ENCODE data around the gene CCL18. TPM values are rescaled to one million over a fixed set of nuclear protein-coding genes. Genes with fewer than 3 reads are reported as not detected.

CCL18 gene
- total and polyA plus RNA-seq, 2 donors (not counting 3 experiments of a cell fraction or from before 2014, with no cell fraction given), result not detected

DNA sequence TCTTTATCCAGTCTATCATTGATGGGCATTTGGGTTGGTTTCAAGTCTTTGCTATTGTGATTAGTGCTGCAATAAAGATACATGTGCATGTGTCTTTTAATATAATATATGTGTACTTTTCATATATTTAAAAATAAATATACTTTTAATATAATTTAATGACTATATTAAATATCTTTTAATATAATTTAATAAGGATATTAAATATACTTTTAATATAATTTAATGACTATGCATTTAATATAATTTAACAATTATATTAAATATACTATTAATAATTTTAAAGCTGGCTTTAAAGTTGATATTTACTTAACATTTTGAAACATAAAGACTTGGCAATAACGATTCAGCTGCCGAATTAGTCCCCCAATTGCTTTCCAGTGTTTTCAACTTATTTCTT, 47.5 kb upstream of the CCL18 start:
- H3K36me3 ChIP-seq (ENCODE audit: control insufficient read depth in 2 of 2, extremely low read depth in 1 of 2, insufficient read depth in 2 of 2, low read length in 2 of 2), result no peaks in the 10 kb centered on the region
- H3K4me2 ChIP-seq (ENCODE audit: insufficient read depth, low read length), result no peak overlapping the region
- DNase-seq (ENCODE audit: low read depth, low spot score) (no peak), FAIRE-seq (no peak)
- TF ChIP-seq EZH2 (IDR thresholded peaks at IDR 0.05; ENCODE audit: borderline replicate concordance, low read depth, low read length, severe bottlenecking) (no peak), POLR2AphosphoS5 (IDR thresholded peaks at IDR 0.05; ENCODE audit: insufficient read depth, low read depth, low read length) (no peak)
- no peaks in the 10 kb centered on the region for H3K9me3 ChIP-seq (replicated peaks; ENCODE audit: control insufficient read depth, insufficient read depth, low read length)
- POLR2A ChIA-PET, result no interaction called here
- H3K27me3 ChIP-seq (ENCODE audit: control insufficient read depth in 2 of 2, insufficient read depth in 2 of 2, low read length in 2 of 2), result no peaks in the 10 kb centered on the region
- BruUV-seq (replicated peaks), result no TSS peak
- H3K4me3 ChIP-seq (replicated peaks in 1 of 3; ENCODE audit: insufficient read depth in 1 of 3, low read depth in 1 of 3, low read length in 3 of 3), result no peak overlapping the region
- no peak overlapping the region for H3K27ac ChIP-seq (ENCODE audit: insufficient read depth, low read depth, low read length)
- intact Hi-C loops (cut with micrococcal nuclease), result no loop called here
- H3K79me2 ChIP-seq (ENCODE audit: control insufficient read depth, insufficient read depth, low read length), result no peaks in the 10 kb centered on the region
- H3K4me1 ChIP-seq (ENCODE audit: control insufficient read depth, extremely low read depth, insufficient read depth, low read length), result peaks cover 9% of the 10 kb centered on the region
- CTCF ChIA-PET, result interaction anchor here (0.8 to 1.6 kb wide), 2 partner anchors 40 to 47 kb away, joined by 3 to 4 read pairs; no protein-coding TSS in a partner anchor
- no peaks in the 10 kb centered on the region for H4K20me1 ChIP-seq (replicated peaks; ENCODE audit: control insufficient read depth, extremely low read depth, insufficient read depth, low read length)
- no peak overlapping the region for H2AFZ ChIP-seq (ENCODE audit: low read depth, low read length)
- dilution Hi-C loops (cut with MboI; ENCODE audit: extremely low pct_ligation_motif_present, low sequenced_read_pairs), result no loop called here
- no peak overlapping the region for H3K9ac ChIP-seq (replicated peaks; ENCODE audit: extremely low read depth, insufficient read depth, low read length)
- H3K9me1 ChIP-seq (replicated peaks; ENCODE audit: control insufficient read depth, extremely low read depth, insufficient read depth, low read length), result no peaks in the 10 kb centered on the region

DNA sequence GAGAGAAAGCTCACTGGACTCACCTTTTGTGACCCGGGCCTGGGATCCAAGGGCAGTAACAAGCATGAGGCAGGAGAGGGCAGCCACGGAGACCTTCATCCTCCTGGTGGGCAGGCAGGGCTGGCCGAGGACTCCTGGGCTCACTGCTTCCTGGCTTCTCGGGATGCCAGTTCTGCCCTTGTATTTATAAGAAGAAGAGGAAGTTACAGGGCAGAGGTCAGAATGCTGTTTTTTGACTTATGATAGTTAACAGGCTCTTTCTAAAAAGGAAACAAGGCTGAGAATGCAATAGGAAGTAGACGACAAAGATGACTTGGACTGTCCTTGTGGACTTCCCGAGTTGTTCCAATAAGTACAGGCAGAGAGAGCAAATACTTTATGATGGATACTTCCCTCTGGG, 46.3 kb upstream of the CCL18 start, which contains the start of gene CCL23:
TSS of gene CCL23 (minus strand) at position 174 of the 400 bp plus-strand sequence. CDS start at position 99, 75 bp downstream.
- ChIA-PET CTCF (interaction anchor here (0.9 to 1.6 kb wide), 5 partner anchors 9 to 55 kb away, joined by 3 to 5 read pairs (median 4); no protein-coding TSS in a partner anchor), POLR2A (no interaction called here)
- intact Hi-C loops (cut with micrococcal nuclease), result no loop called here
- DNase-seq (ENCODE audit: low read depth, low spot score) (peak; percentile 36), FAIRE-seq (no peak)
- no peaks in the 10 kb centered on the region for H4K20me1 ChIP-seq (replicated peaks; ENCODE audit: control insufficient read depth, extremely low read depth, insufficient read depth, low read length)
- no TSS peak for BruUV-seq (replicated peaks)
- no peak within 1 kb of the TSS for H3K9ac ChIP-seq (replicated peaks; ENCODE audit: extremely low read depth, insufficient read depth, low read length)
- H3K9me1 ChIP-seq (replicated peaks; ENCODE audit: control insufficient read depth, extremely low read depth, insufficient read depth, low read length), result no peaks in the 10 kb centered on the region
- dilution Hi-C loops (cut with MboI; ENCODE audit: extremely low pct_ligation_motif_present, low sequenced_read_pairs), result no loop called here
- peak within 1 kb of the TSS; percentile 36 for H2AFZ ChIP-seq (ENCODE audit: low read depth, low read length)
- peaks cover 2 to 3% of the 10 kb centered on the region in 2 experiments for H3K27me3 ChIP-seq (ENCODE audit: control insufficient read depth in 2 of 2, insufficient read depth in 2 of 2, low read length in 2 of 2)
- no peaks in the 10 kb centered on the region for H3K79me2 ChIP-seq (ENCODE audit: control insufficient read depth, insufficient read depth, low read length)
- H3K36me3 ChIP-seq (ENCODE audit: control insufficient read depth in 2 of 2, extremely low read depth in 1 of 2, insufficient read depth in 2 of 2, low read length in 2 of 2), result no peaks in the 10 kb centered on the region
- H3K4me3 ChIP-seq (replicated peaks in 1 of 3; ENCODE audit: insufficient read depth in 1 of 3, low read depth in 1 of 3, low read length in 3 of 3), result no peak within 1 kb of the TSS
- no peak within 1 kb of the TSS for H3K27ac ChIP-seq (ENCODE audit: insufficient read depth, low read depth, low read length)
- no peaks in the 10 kb centered on the region for H3K9me3 ChIP-seq (replicated peaks; ENCODE audit: control insufficient read depth, insufficient read depth, low read length)
- H3K4me2 ChIP-seq (ENCODE audit: insufficient read depth, low read length), result no peak within 1 kb of the TSS
- H3K4me1 ChIP-seq (ENCODE audit: control insufficient read depth, extremely low read depth, insufficient read depth, low read length), result peaks cover 9% of the 10 kb centered on the region
- TF ChIP-seq POLR2A (IDR thresholded peaks at IDR 0.05; ENCODE audit: low read depth, low read length) (no peak), FOS (IDR thresholded peaks at IDR 0.05; ENCODE audit: borderline replicate concordance, insufficient read depth, low read length) (no peak), MYC (IDR thresholded peaks at IDR 0.05; ENCODE audit: low read depth, low read length) (no peak), JUN (IDR thresholded peaks at IDR 0.05; ENCODE audit: borderline replicate concordance, insufficient read depth, insufficient read length, low read depth) (no peak)
